A549 (cell line): ENCODE measurements around the gene RRP15. TPM values are rescaled to one million over a fixed set of nuclear protein-coding genes. Genes with fewer than 3 reads are reported as not detected.

Experiments used
- ATAC-seq, 2 experiments: fragments of 200-7000 bp in 1 of 2; fragments of >200 bp in 1 of 2; cut with Nextera tagmentation in 1 of 2; cut with Tn5 transposase in 1 of 2; 3 replicates each; pipeline versions ENCODE4 v1.8.0 to v1.9.1; 2018 to 2020; ENCODE audit warnings: mild to moderate bottlenecking in 1 of 2, moderate library complexity in 1 of 2
- CTCF ChIA-PET: fragments of 300-600 bp; sonication (Branson Sonifier 250); formaldehyde crosslinking; extraction: SDS; loops from one replicate; lab custom pipeline; 2021; ENCODE audit warnings: antibody characterized with exemption, inconsistent platforms; lab: Yijun Ruan, JAX
- POLR2A ChIA-PET: fragments of 350-600 bp; formaldehyde crosslinking; extraction: SDS; loops from one replicate; lab custom pipeline; 2021; ENCODE audit warnings: antibody characterized with exemption, inconsistent platforms; lab: Yijun Ruan, JAX
- DNase-seq, 2 experiments: peaks; one replicate each; pipeline versions ENCODE4 v3.0.0 to v3.0.0-alpha.2; 2011 to 2016; ENCODE audit warnings: low read depth in 1 of 2, low spot score in 1 of 2
- FAIRE-seq: peaks from 2 replicates; lab custom pipeline; 2011; peaks lifted over from hg19 to GRCh38; lab: Jason Lieb, UNC
- H3K27ac ChIP-seq, 2 experiments: fragments of >200 bp; sonication (Bioruptor Twin); formaldehyde crosslinking; 3 replicates each; pipeline ENCODE4 v1.5.1; 2016 to 2017
- H3K4me1 ChIP-seq: fragments of >200 bp; sonication (Bioruptor Twin); formaldehyde crosslinking; 3 replicates; pipeline ENCODE4 v1.6.1; 2016
- H3K4me2 ChIP-seq: fragments of >200 bp; sonication (Bioruptor Twin); formaldehyde crosslinking; 3 replicates; pipeline ENCODE4 v1.6.1; 2016
- H3K4me3 ChIP-seq: fragments of >200 bp; sonication (Bioruptor Twin); formaldehyde crosslinking; 3 replicates; pipeline ENCODE4 v1.5.1; 2016
- H3K9me3 ChIP-seq: fragments of >200 bp; sonication (Bioruptor Twin); formaldehyde crosslinking; 3 replicates; pipeline ENCODE4 v1.6.1; 2016
- CBX8 ChIP-seq: fragments of 200-600 bp; sonication (generic); IDR thresholded peaks from 2 replicates; pipeline ENCODE4 v1.6.1; 2016
- CEBPB ChIP-seq, 2 experiments: fragments of >200 bp in 1 of 2; sonication (Bioruptor Twin) in 1 of 2; formaldehyde crosslinking in 1 of 2; IDR thresholded peaks; 2 replicates each; pipeline ENCODE4 v1.6.1; 2012 to 2016
- CHD2 ChIP-seq: fragments of 150-350 bp; IDR thresholded peaks from 2 replicates; pipeline ENCODE4 v1.6.1; 2014; ENCODE audit warnings: low read length; ENCODE audit not compliant: partially characterized antibody
- CHD4 ChIP-seq: fragments of 200-600 bp; sonication (generic); IDR thresholded peaks from 2 replicates; pipeline ENCODE4 v1.6.1; 2016; ENCODE audit warnings: antibody characterized with exemption, mild to moderate bottlenecking, borderline replicate concordance
- ESRRA ChIP-seq: fragments of 150-350 bp; IDR thresholded peaks from 2 replicates; pipeline ENCODE4 v1.6.1; 2014; ENCODE audit warnings: mild to moderate bottlenecking, low read length, borderline replicate concordance
- JUN ChIP-seq, 2 experiments: fragments of >200 bp; sonication (Bioruptor Twin); formaldehyde crosslinking; IDR thresholded peaks; 2 replicates in 1 of 2; 3 replicates in 1 of 2; pipeline ENCODE4 v1.6.1; 2016 to 2017
- MAZ ChIP-seq: fragments of 150-350 bp; IDR thresholded peaks from 2 replicates; pipeline ENCODE4 v1.6.1; 2014; ENCODE audit warnings: antibody characterized with exemption, low read depth, low read length, borderline replicate concordance
- RAD21 ChIP-seq, 2 experiments: fragments of >200 bp in 1 of 2; sonication (Bioruptor Twin) in 1 of 2; formaldehyde crosslinking in 1 of 2; IDR thresholded peaks in 1 of 2; conservative IDR thresholded peaks in 1 of 2; 2 replicates in 1 of 2; 3 replicates in 1 of 2; pipeline ENCODE4 v1.6.1; 2012 to 2018; ENCODE audit warnings: inconsistent platforms in 1 of 2
- RFX5 ChIP-seq: fragments of 450-650 bp; IDR thresholded peaks from 2 replicates; pipeline ENCODE4 v1.7.1; 2014; ENCODE audit warnings: antibody characterized with exemption, mild to moderate bottlenecking, moderate library complexity
- SREBF2 ChIP-seq: fragments of 450-650 bp; IDR thresholded peaks from 2 replicates; pipeline ENCODE4 v1.6.1; 2014; ENCODE audit warnings: mild to moderate bottlenecking, moderate library complexity
- TFCP2L1 ChIP-seq: fragments of 250-450 bp; sonication (Bioruptor Pico); IDR thresholded peaks from 2 replicates; pipeline ENCODE4 v1.5.0; 2021; ENCODE audit warnings: mild to moderate bottlenecking
- WGBS: methylation state at CpG from one replicate; pipeline ENCODE4 v1.1.6; 2017; ENCODE audit errors: missing lambda C conversion rate; 5-methylcytosine and 5-hydroxymethylcytosine counted together
- polyA plus RNA-seq, 4 experiments: library from polyadenylated mRNA; depleted of rRNA in 3 of 4; stranded (reverse); fragments of >200 nt; fragmentation: RNase III in 1 of 4; extraction: RNeasy Plus Mini Kit Qiagen cat#74134 plus additional on column Dnase treatment in 1 of 4; gene quantifications; 2 replicates in 3 of 4; 3 replicates in 1 of 4; pipeline ENCODE4 v1.2.3, GENCODE V29; 2011 to 2017
- TF ChIP-seq, protein P1 (sequence below): fragments of >200 bp; sonication (Bioruptor Twin); formaldehyde crosslinking; IDR thresholded peaks from 3 replicates; pipeline ENCODE4 v1.5.1; 2016
- TF ChIP-seq, protein P2 (sequence below): IDR thresholded peaks from 2 replicates; pipeline ENCODE4 v1.6.1; 2012; ENCODE audit warnings: low read depth, borderline replicate concordance
- TF ChIP-seq, protein P3 (sequence below): fragments of 200-600 bp; sonication (generic); IDR thresholded peaks from 2 replicates; pipeline ENCODE4 v1.6.1; 2016; ENCODE audit warnings: antibody characterized with exemption, mild to moderate bottlenecking, moderate library complexity
- TF ChIP-seq, protein P4 (sequence below): IDR thresholded peaks from 2 replicates; pipeline ENCODE4 v1.6.1; 2012
- TF ChIP-seq, protein P5 (sequence below): fragments of 450-650 bp; IDR thresholded peaks from 2 replicates; pipeline ENCODE4 v1.6.1; 2014; ENCODE audit warnings: antibody characterized with exemption

The RRP15 gene
- polyA plus RNA-seq, 2 of the 4 experiments (the other 2 are of a cell fraction), result 15.6 to 19.5 TPM

DNA sequence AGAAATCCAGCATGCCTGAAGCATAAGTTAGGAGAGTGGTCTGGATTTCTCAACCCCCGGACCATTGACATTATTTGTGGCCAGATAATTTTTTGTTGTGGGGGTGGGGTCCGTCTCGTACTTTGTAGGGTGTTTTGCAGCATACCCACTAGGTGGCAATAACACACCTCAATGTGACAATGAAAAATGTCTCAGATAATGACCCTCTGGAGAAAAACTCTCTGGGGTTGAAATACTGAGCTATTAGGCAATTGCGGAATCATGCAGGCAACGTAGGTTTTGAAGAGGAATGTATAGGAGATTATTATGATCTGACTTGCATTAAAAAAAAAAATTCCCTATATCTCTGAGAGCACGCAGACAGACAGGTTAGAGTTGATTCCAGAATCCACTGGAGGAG is 25.3 kb upstream of the RRP15 start:
- Histone ChIP-seq H3K9me3 (0 out of 3 replicates have a peak, but pooled peaks cover 3% of the 10 kb centered on the region), H3K4me2 (0 out of 3 replicates have a peak overlapping the region, but pooled peaks have one; percentile 20), H3K4me3 (no peak overlapping the region), H3K27ac (no peak overlapping the region), H3K4me1 (no peaks in the 10 kb centered on the region)
- WGBS, result 15% methylated on average over 6 of the region's 6 CpGs
- TF ChIP-seq, protein P1, sequence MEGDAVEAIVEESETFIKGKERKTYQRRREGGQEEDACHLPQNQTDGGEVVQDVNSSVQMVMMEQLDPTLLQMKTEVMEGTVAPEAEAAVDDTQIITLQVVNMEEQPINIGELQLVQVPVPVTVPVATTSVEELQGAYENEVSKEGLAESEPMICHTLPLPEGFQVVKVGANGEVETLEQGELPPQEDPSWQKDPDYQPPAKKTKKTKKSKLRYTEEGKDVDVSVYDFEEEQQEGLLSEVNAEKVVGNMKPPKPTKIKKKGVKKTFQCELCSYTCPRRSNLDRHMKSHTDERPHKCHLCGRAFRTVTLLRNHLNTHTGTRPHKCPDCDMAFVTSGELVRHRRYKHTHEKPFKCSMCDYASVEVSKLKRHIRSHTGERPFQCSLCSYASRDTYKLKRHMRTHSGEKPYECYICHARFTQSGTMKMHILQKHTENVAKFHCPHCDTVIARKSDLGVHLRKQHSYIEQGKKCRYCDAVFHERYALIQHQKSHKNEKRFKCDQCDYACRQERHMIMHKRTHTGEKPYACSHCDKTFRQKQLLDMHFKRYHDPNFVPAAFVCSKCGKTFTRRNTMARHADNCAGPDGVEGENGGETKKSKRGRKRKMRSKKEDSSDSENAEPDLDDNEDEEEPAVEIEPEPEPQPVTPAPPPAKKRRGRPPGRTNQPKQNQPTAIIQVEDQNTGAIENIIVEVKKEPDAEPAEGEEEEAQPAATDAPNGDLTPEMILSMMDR, result peak; percentile 51
- TF ChIP-seq JUN (IDR thresholded peaks at IDR 0.05) (no peak), RAD21 (conservative IDR thresholded peaks at IDR 0.05 in 1 of 2, IDR thresholded peaks at IDR 0.05 in 1 of 2) (peak; percentile 54 to 69), CEBPB (IDR thresholded peaks at IDR 0.05) (peak in 1 of 2 experiments; percentile 11; a peak in 1 of 4 replicates), CHD4 (no peak)
- TF ChIP-seq, protein P2, sequence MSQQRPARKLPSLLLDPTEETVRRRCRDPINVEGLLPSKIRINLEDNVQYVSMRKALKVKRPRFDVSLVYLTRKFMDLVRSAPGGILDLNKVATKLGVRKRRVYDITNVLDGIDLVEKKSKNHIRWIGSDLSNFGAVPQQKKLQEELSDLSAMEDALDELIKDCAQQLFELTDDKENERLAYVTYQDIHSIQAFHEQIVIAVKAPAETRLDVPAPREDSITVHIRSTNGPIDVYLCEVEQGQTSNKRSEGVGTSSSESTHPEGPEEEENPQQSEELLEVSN, result no peak
- POLR2A ChIA-PET, result no interaction called here
- CTCF ChIA-PET, result interaction anchor here (0.6 to 3.1 kb wide), 7 partner anchors 8 to 1449 kb away, joined by 3 to 11 read pairs (median 3); no protein-coding TSS in a partner anchor
- DNase-seq (peak; percentile 35 to 44), FAIRE-seq (peak; percentile 23), ATAC-seq (peak; percentile 50 to 82; a peak in 4 of 6 replicates)

DNA sequence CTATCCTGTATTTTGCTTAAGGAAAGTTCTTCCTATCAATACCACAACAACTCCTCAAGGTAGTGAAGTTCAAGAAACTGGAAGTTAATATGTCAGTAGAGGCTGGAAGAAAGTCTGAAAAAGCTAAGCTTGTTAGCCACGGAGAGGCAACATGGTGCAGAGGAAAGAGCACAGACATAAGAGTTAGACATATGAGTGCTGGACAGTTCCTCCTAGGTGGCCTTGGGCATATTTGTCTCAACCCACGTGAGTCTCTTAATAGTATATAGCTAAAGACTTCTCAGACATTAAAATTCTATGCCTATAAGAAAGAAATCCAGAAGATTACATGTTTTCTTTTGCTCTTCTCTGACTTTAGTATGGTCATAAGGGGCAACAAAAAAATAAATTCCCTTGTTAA is 22.8 kb upstream of the RRP15 start:
- Histone ChIP-seq H3K4me3 (no peak overlapping the region), H3K27ac (no peak overlapping the region), H3K4me1 (no peaks in the 10 kb centered on the region), H3K4me2 (no peak overlapping the region), H3K9me3 (0 out of 3 replicates have a peak, but pooled peaks cover 3% of the 10 kb centered on the region)
- ChIA-PET CTCF (interaction anchor here (1.0 to 2.0 kb wide), 3 partner anchors 11 to 1399 kb away, joined by 3 to 5 read pairs (median 4); no protein-coding TSS in a partner anchor), POLR2A (no interaction called here)
- 13% methylated on average over 2 of the region's 2 CpGs for WGBS
- no peak for TF ChIP-seq CBX8
- TF ChIP-seq, protein P3, sequence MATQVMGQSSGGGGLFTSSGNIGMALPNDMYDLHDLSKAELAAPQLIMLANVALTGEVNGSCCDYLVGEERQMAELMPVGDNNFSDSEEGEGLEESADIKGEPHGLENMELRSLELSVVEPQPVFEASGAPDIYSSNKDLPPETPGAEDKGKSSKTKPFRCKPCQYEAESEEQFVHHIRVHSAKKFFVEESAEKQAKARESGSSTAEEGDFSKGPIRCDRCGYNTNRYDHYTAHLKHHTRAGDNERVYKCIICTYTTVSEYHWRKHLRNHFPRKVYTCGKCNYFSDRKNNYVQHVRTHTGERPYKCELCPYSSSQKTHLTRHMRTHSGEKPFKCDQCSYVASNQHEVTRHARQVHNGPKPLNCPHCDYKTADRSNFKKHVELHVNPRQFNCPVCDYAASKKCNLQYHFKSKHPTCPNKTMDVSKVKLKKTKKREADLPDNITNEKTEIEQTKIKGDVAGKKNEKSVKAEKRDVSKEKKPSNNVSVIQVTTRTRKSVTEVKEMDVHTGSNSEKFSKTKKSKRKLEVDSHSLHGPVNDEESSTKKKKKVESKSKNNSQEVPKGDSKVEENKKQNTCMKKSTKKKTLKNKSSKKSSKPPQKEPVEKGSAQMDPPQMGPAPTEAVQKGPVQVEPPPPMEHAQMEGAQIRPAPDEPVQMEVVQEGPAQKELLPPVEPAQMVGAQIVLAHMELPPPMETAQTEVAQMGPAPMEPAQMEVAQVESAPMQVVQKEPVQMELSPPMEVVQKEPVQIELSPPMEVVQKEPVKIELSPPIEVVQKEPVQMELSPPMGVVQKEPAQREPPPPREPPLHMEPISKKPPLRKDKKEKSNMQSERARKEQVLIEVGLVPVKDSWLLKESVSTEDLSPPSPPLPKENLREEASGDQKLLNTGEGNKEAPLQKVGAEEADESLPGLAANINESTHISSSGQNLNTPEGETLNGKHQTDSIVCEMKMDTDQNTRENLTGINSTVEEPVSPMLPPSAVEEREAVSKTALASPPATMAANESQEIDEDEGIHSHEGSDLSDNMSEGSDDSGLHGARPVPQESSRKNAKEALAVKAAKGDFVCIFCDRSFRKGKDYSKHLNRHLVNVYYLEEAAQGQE, result peak; percentile 40; the same call in 1 of the 2 replicates
- DNase-seq (no peak), ATAC-seq (no peak), FAIRE-seq (no peak)

DNA sequence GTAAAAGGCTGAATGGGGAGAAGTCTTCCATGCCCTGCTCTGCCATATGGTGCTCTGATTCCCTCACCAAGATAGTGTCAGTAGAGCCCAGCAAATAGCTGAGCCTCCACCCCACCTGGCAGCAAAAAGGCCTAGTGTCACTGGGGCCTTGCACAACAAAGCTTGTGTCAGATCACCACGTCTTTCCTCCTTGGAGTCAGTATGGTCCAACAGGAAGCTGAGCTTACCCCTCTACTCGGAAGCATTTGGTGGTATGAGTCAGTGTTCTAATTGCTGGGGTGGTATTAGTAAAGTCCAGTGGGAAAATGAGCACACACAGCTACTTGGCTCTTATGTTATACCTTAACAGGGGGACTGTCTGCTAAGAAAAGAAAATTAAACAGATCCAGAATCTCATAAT is 18.7 kb upstream of the RRP15 start:
- 30% methylated on average over 2 of the region's 2 CpGs for WGBS
- ChIA-PET CTCF (no interaction called here), POLR2A (no interaction called here)
- DNase-seq, result no peak
- TF ChIP-seq TFCP2L1 (no peak), SREBF2 (no peak)
- TF ChIP-seq, protein P2, result no peak
- no peak for ATAC-seq
- no peak overlapping the region for H3K4me2 ChIP-seq
- no peak overlapping the region for H3K27ac ChIP-seq
- H3K4me1 ChIP-seq, result no peaks in the 10 kb centered on the region
- H3K9me3 ChIP-seq, result no peaks in the 10 kb centered on the region
- FAIRE-seq, result no peak
- no peak overlapping the region for H3K4me3 ChIP-seq

DNA sequence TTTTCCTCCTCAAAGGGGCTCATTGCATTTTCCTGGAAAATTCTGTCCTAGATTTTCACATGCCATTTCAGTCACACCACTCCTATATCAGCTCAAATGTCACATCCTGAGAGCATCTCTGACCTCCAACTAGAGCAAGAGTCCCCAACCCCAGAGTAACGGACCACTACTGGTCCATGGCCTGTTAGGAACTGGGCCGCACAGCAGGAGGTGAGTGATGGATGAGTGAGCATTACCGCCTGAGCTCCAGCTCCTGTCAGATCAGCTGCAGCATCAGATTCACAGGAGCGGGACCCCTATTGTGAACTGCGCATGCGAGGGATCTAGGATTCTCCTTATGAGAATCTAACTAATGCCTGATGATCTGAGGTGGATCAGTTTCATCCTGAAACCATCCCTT is 12.7 kb upstream of the RRP15 start:
- 80% methylated on average over 6 of the region's 6 CpGs for WGBS
- FAIRE-seq (no peak), DNase-seq (no peak), ATAC-seq (no peak)
- Histone ChIP-seq H3K9me3 (no peaks in the 10 kb centered on the region), H3K27ac (no peak overlapping the region), H3K4me3 (no peak overlapping the region), H3K4me1 (no peaks in the 10 kb centered on the region), H3K4me2 (no peak overlapping the region)
- CTCF ChIA-PET, result interaction anchor here (1.2 kb wide), 1 partner anchor 11 kb away, joined by 5 read pairs; no protein-coding TSS in a partner anchor
- POLR2A ChIA-PET, result no interaction called here
- TF ChIP-seq RFX5 (no peak), CHD4 (no peak), CHD2 (no peak), MAZ (no peak), ESRRA (no peak)
- TF ChIP-seq, protein P4, sequence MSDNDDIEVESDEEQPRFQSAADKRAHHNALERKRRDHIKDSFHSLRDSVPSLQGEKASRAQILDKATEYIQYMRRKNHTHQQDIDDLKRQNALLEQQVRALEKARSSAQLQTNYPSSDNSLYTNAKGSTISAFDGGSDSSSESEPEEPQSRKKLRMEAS, result no peak
- TF ChIP-seq, protein P3, result no peak
- TF ChIP-seq, protein P5, sequence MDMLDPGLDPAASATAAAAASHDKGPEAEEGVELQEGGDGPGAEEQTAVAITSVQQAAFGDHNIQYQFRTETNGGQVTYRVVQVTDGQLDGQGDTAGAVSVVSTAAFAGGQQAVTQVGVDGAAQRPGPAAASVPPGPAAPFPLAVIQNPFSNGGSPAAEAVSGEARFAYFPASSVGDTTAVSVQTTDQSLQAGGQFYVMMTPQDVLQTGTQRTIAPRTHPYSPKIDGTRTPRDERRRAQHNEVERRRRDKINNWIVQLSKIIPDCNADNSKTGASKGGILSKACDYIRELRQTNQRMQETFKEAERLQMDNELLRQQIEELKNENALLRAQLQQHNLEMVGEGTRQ, result no peak
